Activated T-helper 9 cell treated with anti-CD3 and anti-CD28 coated beads, Interleukin-2, amount 50 U/mL, for 16 hours (primary cell): ENCODE data around the gene SDE2.
"Not testable (repeated sequence)": the region's sequence is repeated elsewhere in the genome, so short reads cannot be mapped to it uniquely, and the experiment has no call there.

Source experiments
- DNase-seq: peaks from one replicate; pipeline ENCODE4 v3.0.0-alpha.2; 2020; ENCODE audit warnings: low read depth

The SDE2 gene

DNA sequence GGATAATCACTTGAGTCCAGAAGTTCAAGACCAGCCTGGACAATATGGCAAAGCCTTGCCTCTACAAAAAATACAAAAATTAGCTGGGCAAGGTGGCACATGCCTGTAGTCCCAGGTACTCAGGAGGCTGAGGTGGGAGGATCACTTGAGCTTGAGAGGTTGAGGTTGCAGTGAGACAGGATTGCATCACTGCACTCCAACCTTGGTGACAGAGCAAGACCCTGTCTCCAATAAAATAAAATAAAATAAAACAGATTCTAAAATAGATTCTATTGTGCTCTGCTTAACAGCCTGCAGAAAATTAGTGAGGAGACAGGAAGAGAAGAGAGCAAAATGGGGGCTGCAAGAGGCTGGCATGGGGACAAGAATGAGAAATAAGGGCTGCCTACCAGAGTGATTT is 7.5 kb upstream of the SDE2 start:
- no peak for DNase-seq

DNA sequence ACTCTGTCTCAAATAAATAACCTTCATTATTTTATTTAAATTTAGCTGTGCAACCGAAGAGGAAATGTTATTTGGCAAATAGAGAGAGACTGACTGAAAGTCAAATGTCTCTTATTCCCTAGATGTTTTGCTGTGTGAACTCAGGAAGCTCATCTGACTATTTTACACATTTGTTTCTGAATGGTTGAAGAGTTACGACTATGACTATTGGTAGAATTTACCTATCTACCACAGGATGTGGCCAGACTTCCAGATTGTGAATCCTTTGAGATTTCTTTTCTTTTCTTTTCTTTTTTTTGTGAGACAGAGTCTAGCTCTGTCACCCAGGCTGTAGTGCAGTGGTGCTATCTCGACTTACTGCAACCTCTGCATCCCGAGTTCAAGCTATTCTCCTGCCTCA is 5.3 kb upstream of the SDE2 start:
- no peak for DNase-seq

DNA sequence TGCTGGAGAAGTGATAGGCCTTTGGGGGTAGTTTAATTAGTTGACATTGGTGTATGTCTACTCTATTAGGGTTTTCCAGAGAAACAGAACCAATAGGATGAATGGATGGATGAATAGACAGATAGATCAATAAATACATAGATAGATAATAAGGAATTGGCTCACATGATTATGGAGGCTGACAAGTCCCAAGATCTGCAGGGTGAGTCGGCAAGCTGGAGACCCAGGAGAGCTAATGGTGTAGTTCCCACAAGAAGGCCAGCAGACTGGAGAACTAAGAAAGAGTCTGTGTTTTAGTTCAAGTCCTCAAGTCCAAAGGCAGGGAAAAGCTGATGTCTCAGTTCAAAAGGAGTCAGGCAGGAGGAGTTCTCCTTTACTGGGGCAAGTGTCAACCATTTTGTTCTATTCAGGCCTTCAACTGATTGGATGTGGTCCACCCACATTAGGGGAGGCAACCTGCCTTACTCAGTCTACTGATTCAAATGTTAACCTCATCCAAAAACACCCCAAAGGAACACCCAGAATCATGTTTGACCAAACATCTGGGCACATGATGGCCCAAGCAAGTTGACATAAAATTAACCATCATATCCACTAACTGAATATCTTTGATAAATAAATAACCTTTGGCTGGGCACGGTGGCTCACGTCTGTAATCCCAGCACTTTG is 4.5 kb upstream of the SDE2 start:
- no peak for DNase-seq

GRCh38 chr1:226002667-226003501 is 3.7 kb upstream of the SDE2 start:
- no peak for DNase-seq

- peak; percentile 13 for DNase-seq
These were observed 3.0 kb upstream of the SDE2 start for GRCh38 chr1:226001963-226002666.

- DNase-seq = no peak
These were observed 1.9 kb upstream of the SDE2 start for GRCh38 chr1:226001088-226001487.

DNA sequence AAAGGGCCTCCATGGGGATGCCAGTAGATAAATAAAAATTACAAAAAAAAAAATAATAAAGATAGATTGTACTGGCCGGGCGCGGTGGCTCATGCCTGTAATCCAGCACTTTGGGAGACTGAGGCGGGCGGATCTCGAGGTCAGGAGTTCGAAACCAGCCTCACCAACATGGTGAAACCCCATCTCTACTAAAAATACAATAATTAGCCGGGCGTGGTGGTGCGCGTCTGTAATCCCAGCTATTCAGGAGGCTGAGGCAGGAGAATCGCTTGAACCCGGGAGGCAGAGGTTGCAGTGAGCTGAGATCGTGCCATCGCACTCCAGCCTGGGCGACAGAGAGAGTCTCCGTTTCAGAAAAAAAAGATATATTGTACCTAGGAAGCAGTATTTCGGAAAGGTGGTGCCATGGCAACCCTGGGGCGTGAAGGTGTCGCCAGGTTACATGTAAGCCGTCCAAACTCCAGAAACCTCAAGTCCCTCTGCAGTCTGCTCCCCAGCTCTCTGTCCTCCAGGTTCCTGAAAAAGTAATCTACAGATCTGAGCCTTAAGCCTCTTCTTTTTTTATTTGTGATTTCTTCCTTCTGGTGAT is 1.4 kb upstream of the SDE2 start:
- not testable (repeated sequence) for DNase-seq

DNA sequence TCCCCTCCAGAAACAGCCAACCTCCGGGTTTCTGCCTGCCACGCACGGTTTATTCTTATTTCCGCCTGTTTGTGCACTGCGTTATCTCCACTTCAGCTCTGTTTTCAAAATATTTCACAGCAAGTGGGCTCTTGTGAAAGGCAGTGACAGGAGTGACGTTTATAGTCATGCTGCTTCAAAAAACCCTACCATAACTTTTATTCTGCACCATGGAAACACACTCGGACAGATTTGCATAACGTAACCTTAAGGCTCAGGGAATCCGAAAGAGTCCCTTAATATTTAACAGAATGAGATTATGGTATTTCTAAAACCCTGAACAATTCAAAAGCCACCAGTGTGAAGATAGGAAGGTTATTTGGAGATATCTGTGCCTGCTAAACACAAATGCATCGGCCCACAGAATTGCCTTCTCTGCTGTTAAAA is 782 bp upstream of the SDE2 start:
- no peak for DNase-seq

DNA sequence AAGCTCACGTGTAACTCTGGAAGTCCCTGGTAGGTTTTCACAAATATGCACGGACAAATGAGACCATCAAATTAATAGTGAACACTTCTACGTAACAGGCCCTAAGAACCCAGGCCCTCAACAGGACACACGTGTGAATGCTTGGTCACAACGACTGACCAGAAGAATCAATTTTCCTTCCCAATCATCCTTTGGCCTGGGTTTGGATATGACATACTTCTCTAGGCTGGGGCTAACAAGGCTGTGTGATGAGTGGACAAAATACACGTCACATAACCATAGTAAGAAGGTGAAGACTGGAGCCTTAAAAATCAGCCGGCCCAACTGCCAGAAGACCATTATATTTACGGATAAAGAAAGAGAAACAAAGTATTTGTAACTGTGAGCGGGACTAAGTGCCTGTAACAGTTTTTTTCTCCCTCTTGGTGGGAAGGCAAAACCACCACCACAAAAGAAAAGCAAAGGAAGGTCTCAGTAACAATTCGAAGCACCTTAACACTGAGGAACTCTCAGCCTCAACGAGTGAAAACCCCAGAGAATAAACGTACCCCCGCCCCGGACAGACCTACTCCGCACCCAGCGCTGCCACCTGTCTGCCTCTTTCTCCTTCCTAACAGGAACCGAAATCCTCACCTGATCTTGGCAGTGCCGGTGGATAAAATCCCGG is 450 bp downstream of the SDE2 start:
- no peak for DNase-seq

DNA sequence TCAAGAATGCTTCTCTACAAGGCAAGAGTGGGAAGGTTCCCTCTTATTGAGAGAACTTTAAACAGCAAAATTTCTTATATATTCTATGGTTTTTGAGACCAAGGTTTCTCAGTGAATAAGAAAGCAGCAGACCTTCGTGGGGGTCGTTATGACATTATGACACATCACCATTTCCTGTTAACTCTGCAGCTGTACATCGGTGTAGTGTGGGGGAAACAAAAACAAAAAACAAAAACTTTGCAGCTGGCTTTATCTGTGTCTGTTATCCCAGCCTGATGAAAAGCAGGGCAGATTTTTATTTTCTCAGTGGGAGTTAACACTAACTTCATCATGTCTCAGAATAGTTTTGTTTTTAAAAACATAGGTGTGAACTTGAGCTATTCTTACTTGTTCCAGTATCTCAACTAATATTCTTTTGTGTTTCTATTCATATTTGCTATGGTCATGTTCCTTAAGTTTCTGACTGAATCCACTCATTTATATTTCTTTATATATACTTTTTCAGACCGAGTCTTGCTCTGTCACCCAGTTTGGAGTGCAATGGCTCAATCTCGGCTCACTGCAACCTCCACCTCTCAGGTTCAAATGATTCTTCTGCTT is 2.1 kb downstream of the SDE2 start:
- no peak for DNase-seq

- DNase-seq = no peak
These were observed 3.0 kb downstream of the SDE2 start for GRCh38 chr1:225995919-225996864.

DNA sequence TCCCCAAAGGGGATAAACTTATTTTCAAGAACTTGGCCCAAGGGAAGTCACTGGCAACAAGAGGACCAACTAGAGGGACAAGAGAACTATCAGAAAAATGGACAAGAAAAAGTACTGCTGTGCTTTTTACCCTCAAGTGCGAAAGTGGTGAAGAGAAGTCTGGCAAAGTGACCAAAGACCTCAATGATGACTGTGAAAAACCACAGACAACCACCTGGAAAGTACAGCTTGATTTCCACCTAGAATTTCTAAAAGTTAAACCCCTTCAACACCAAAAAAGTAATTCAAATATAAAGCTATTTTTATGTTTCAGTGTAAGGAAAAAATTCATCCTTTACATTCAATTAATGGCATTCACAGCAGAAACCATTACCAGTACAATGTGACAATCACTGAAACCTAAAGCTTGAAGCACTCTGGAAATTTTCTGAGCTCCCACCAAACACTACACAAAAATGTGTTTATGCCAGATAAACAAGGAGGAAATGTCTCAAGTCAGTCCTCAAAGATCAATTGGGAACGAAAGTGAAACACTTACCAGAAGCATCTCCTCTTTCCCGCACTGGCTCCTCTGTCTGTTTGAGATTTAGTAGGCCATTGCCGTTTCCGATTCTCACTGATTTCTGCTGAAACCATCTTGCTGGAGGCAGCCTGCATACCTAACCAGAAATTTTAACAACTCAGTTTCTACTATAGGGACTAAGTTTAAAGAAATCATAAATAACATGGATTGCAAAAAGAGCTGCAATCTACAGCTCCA is 8.3 kb downstream of the SDE2 start:
- DNase-seq = no peak

- no peak for DNase-seq
These were observed 11.4 kb downstream of the SDE2 start for GRCh38 chr1:225987491-225988316.

DNA sequence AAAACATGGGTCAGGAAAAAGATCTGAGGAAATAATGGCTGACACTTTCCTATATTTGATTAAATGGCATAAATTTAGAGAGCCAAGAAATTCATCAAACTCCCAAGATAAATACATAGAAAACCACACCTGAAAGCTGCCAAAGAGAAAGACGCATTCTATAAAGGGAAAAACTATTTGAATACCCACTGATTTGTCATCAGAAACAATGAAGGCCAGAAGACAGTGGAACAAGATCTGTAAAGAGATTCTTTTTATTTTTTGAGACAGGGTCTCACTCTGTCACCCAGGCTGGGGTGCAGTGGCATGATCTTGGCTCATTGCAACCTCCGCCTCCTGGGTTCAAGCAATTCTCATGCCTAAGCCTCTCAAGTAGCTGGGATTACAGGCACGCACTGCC is 17.4 kb downstream of the SDE2 start:
- DNase-seq = no peak

DNA sequence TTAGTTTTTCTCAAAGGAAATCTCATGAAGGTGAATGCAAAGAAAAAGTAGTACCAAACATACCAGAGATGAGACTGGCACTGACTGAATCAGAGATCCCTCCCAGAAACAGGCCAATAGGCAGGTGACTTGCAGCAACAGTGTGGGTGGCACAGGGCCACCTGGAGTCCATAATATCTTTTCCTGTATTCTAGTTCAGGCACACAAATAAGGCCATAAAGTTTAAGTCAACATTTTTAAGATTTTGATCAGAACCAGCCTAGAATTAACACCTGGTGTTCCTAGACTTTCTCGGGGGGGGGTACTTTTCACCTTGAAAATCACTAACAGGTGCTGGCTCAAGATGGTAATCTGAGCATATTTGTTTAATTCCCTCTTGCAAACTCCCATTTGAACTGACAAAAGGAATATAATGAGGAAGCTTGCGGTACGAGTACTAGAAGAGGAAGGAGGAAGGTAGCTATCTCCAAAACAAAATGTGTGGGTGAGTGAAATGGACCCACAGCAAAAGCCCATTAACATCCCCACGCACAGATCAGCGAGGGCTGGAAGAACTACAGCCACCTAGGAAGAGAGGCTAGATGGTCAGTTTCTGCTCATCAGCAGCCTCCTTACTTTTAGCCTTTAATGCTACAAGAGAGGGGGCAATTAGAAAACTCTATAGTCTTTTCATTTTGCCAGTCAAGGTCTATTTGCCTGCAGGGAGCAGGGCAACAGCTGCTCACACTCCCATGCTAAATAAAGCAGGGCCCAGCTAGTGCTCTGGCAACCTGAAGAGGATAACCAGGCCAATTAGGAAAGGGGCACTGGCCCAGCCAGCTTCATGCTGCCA is 18.9 kb downstream of the SDE2 start:
- DNase-seq = no peak

DNA sequence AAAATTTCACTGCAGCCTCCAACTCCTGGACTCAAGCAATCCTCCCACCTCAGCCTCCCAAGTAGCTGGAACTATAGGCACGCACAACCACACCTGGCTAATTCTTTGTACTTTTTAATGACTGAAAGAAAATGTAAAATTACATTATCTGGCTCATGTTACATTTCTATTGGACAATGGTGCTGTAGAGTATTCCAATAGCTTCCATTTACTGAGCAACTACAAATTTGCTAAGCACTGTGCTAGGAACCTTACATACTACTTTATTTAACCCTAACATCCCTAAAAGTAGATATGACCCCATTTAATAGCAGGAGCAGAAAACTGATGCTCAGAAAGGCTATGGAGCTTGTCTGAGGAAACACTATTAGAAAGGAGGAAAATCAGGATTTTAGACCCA is 19.7 kb downstream of the SDE2 start:
- no peak for DNase-seq

- no peak for DNase-seq
These were observed 21.0 kb downstream of the SDE2 start for GRCh38 chr1:225977937-225978748.
